GM19324 (cell line): ENCODE data around the gene NAA38.
A peak's percentile ranks its signal among the peaks of the same experiment; 100 is the strongest.

ENCODE experiments used
- ATAC-seq: cut with Tn5 transposase; IDR thresholded peaks from one replicate; pipeline ENCODE4 v1.9.1; 2021; ENCODE audit warnings: mild to moderate bottlenecking, moderate library complexity; ENCODE audit not compliant: unreplicated experiment, low FRiP score

NAA38 gene

DNA sequence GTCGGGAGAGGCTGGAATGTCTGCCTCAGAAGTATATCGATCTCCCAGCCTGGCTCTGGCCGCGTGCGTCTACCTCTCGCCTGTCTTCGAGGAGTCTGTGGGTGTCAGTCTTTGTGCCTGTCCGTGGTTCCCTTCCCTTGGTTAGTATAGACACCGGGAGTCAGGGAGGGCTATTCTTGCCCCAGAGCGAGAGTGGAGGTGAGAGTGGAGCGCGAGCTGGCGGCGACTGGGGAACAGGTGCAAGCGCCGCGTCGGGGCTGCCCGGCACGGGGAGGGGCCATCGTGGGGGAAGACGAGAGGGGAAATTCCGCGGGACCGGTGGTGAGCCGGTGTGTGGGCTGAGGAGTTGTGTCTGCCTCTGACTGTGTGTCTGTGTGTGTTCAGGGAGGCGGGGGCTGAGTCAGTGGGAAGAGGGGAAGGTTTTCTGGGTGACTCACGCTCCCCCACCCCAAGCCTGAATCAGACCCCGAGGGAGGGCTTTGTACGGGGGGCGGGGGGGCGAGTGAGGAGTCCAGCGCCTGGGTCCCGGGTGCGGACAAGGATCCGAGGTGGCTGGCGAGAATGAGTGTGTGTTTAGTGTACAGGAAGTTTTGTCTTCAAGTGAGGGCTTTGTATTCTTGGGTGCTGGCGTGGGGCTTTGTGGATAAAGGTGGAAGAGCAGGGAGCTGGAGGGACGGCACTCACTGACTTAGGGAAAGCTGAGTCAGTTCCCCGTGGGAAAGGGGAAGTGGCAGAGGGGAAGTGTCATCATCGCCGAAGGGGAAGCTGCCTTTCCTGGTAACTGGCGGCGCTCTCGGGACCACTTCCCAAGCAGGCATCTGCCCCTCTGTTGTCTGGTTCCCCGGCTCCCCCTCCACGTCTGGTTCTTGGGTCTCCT lies 14.7 kb downstream of the NAA38 start:
- peak; percentile 27 for ATAC-seq

DNA sequence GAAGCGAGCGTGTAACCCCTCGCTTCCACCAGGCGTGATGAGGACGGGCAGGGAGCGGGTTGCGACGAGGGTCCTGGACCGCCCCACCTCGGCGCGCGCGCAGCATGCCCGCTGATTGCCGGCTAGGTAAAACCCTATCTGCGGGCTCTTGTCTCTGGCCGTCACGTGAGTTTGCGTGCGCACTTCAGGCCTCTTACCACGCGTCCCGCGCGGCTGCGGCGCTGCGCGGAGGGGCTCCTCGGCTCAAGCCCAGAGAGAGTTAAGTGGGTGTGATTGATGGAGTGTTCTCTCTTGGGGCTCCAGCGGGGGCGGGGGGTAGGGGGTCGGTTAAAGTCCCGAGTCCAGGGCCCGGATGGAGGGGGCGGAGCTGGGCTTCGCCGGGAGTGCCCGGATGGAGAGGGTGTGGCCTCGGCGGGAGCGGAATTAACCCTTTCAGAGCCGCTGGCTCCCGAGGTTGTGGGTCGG lies 15.4 kb downstream of the NAA38 start:
- peak; percentile 26 for ATAC-seq

DNA sequence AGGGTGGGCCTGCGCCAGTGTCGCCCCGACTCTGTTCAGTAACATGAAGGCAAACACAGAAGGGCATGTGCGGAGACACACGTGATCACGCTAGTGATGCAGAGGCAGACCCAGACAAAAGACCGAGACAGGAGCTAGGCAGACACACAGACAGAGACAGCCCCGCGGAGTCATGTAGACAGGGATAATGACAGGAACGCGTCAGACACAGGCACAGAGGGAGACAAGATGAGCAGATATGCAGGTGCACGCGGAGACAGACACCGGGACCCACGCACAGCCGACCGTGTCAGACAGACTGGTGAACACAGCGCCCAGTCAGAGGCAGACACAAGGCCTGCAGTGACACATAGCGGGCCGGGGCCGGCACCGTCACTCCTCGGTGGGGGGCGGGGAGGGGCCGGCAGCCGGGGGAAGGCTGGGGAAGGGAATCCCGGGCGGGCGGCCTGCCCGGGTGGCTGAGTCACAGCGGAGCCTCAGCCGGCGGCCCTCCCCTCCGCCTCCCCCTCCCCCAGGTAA lies 15.9 kb downstream of the NAA38 start:
- ATAC-seq = no peak

DNA sequence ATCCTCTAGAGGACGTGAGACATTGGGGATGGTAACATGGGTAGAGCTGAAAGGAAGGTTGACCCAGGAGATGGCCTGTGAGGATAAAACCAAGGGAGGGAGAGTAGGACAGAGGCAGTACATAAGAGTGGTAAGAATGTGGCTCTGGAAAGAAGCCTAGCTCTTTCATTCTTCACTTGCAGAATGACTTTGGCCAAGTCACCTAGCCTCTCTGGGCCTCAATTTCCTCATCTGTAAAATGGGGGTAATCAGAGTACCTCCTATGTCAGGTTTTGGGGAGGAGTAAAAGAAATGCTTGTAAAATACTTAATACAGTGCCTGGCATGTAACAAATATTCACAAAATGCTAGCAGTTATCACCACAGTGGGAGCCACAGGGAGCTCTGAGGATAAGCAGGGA lies 16.5 kb downstream of the NAA38 start:
- ATAC-seq = no peak

DNA sequence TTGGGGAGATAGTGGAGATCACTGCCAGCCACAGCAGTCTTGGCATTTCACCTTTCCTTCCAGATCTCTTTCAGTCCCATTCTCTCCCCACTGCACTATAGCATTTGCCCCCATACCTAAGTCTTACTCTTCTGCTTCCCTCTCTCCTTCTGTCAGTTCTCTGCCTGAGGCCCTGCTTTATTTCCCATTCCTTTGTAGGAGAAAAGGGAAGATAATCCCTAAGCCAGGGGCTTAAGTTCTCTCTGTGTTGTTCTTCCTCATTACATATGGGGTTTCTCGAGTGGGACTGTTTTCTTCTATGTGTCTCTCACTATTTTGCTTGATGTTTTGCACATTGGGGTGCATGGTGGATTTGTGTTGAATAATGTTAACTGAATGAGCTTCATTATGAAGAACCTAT lies 16.9 kb downstream of the NAA38 start:
- no peak for ATAC-seq

DNA sequence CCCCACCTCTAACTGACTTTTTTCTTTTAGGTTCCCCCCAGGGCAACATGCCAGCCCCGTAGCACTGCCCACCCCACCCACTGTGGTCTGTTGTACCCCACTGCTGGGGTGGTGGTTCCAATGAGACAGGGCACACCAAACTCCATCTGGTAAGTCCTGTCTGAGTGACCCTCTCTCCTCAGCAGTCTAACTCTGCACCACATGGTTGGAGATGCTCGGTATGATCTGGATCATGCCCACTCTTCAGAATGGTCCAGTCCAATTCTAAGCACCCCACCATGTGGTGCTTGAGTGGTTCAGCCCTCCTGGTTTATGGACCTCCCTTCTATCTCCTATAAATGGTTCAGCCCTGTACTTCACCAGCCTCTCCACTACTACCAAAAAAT lies 17.5 kb downstream of the NAA38 start:
- ATAC-seq = no peak

DNA sequence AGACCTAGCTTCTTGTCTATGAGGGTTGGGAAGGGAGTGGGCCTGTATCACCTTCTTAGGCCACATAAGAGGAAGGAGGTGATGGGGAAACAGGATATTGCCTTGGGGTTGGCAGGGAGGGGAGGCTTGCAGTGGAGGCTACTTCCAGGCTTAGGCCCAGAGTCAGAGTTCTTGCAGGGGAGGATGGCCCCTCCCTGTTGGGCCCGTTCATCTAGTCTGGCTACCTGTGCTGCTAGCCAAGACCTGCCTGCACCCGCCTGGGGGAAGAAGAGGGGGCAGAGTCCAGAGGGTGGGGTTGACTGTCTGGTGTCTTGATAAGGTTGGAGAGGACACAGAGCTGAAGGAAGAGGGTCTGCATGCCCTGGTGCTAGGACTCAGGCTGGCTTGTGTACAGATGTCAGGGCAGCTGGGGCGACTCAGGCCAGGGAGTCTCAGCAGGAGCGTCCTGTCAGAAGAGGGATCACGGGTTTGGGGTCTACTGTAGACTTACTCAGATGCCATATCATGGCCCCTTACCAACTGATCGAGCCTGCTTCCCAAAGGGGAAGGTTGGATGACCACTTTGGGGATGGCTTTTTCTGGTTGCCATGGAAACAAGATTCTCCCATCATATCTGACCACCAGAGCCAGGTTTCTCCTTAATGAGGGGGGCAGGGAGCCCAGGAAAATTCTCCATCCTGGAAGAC lies 18.0 kb downstream of the NAA38 start:
- ATAC-seq = no peak

DNA sequence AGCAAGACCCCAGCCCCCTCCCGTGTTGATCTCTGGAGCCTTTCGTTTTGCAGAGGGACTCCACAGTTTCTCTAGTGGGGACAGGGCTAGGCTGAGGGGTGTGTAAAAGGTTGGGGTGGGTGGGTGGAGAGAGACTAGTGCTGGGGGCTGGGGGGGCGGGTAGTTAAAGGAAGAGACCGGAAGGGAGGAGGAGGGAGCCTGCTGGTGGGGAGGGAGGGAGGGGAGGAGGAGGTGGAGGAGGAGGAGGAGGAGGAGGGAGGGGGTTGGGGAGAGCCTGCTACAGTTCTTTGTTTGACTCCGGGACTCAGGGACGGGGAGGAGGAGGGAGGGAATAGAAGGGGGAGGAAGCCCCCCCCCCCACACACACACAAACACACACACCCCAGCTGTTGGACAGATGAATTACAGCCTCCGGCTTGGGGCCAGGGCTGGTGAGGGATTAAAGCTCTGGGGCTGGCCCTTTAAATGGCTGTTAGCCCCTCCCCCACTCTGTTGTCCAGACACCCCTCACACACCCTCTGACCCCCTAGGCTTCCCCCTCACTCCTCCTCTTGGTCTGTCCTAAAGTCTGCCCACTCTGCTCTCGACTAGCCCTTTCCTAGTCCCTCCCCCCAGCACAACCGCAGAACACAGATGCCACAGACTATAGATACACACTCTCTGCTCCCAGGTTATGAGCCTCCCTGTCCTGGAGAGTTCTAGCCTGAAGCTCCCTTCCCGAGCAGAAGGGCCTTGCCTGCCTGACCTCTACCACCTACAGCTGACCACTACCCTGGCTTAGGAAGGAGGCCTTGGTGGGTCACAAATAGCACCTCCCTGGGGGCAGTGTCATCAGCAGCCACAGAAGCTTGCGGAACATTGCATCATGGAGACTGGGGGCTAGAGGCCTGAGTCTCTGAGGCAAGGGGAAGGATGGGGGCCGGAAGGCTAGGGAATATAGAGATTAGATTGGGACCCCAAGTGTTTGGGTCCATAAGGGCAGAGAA lies 19.0 kb downstream of the NAA38 start:
- no peak for ATAC-seq

DNA sequence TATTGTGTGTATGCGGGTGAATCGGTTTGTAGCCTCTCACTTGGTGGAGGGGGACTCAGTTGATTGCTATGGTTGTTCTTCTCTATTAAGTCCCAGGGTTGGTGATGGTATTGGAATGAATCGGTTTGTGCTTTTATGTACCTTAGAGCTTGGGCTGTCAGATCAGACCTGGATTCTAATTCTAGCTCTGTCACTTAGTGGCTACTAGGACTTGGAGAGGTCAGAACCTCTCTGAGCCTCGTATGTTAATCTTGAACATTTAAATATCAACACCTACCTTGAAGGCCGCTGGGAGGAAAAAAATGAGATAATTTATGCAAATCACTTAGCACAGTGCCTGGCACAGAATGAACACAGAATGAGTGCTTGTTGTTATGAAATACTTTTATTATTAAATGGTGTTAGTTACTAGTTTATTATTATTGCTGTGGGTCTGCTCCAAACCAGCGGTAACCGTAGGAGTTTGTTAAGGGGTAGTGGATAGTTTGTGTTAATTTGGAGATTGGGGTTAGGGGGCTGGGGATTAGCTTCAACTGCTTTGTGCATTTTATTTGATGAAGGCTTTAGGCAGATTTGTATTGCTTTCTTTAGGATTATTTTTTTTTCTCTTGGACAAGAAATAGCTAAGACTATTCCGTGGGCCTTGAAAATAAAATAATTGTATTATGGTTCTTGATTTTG lies 19.8 kb downstream of the NAA38 start:
- ATAC-seq = no peak

DNA sequence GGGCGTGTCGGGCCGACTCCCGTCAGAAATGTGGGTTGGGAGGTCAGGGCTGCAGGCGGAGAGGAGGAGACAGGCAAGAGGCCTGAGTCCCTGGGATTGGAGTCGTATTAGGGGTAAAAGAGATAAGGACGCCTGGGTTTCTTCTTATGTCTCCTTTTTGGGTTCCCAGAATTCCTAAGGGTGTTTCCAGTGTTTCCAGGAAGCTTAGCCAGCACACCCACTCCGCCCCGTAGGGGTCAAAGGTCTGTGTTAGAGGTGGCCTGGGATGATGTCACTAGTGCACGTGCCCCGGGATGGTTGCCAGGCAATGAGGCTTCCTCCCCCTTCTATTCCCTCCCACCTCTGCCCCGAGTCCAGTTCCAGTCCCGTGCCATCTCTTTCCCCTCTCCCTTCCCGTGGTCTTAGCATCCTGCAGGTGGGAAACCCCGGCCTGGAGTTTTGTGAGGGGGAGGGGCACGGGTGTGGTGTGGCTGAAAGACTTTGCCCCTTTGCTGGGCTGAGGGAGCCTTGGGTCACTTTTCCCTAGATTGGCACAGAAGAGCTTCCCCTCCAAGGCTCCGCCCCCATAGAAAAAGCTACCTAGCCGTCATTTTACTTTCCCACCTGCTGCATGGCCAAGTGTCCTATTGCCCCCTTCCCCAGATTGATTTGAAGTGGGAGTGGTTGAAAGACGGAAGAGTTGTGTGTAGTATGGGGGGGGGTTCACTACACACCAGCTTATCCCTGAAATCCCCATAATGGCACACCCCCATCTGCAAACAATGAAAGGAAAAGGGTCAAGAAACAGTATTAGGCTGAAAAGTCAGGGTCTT lies 20.6 kb downstream of the NAA38 start:
- ATAC-seq = no peak

DNA sequence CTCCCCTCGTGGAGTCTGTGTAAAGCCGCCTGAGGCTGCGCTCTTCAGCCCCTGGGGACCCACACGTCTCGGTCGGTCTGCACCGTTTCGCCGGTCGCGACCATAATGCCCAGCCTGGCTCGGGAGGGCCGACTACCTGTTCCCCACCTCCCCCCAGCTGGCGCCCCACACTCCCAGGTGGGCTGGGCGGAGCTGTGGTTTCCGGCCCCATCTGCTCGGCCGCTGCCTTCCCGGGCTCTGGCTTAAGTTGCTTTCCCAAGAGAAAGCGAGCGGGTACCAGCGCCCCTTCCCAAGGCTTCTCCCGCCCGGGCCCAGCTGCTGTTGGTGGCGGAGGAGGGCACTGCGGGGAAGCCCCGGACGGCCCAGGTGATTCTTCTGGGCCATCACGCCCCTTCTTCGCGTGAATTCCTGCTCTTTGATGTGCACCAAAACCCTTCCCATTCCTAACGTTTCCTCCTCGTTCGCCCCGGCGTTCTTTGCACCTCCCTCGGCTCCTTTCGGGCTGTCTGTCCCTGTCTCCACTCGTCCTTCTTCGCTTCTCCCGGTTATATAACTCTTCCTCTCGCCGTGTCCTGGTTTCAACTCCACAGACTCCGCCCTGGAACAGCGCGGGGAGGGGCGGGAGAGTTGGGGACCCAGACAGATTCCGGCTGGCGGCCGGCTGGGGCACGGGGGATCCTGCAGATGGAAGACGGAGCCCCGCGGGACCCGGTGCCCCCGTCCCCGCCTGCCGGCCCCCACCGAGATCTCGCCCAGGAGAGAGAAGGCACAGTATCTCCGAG lies 21.4 kb downstream of the NAA38 start:
- no peak for ATAC-seq

DNA sequence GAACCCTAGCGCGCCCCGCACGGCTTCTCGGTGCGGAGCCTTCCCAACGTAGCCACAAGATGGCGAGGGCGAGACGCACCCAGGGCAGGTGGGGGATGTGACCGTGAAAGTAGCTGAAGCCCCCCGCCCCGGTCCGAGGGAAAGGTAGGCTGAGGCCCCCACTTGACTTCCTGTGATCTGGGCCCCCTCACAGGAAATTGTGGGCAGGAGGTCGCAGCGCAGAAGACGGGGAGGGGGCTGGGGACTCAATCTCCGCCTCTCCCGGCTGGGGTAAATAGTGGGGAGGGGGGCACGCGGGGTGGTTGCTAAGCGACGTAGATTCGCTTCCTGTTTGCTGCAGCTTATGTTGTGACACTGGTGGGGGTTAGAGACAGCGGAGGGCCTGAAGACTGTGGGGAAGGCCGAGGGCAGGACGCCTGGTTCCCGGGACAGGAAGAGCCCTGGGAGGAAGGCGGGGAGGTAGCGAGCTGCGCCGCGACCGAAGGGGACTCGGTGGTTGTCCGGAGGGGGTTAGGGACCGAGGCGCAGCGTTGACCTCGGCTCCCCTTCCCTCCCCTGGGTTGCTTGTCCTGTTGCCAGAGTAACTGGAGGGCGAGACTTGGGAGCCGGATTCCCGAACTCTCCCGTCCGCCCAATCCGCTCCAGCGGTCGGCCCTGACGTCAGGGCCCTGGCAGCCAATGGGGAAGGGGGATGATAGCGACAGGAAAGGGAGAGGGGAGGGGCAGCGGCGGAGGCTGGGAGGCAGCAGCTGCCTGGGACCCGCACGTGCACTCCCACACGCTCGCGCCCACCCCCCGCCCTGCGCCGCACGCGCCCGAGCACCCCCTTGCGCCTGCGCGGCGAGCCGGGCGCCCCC lies 22.2 kb downstream of the NAA38 start:
- ATAC-seq = peak; percentile 60

DNA sequence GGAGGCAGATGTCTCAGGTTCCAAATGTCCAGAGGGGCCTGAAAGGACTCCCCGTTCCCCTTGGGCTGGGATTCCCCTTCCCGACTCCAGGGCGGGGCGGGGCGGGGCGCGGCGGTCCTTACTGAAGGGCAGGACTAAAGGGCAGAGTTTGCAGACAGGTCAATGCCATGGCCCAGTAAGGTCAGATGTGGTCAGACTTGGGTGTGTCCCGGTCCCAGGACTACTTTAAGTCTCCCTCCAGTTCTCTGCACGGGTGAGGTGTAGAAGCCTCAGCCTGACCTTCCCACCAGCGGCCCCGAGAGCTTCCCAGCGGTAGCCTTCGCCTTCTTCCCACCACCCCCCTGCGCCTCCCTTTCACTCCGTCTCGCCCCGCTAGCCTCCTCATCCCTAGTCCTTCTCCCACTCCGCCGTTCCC lies 22.8 kb downstream of the NAA38 start:
- peak; percentile 0 for ATAC-seq

DNA sequence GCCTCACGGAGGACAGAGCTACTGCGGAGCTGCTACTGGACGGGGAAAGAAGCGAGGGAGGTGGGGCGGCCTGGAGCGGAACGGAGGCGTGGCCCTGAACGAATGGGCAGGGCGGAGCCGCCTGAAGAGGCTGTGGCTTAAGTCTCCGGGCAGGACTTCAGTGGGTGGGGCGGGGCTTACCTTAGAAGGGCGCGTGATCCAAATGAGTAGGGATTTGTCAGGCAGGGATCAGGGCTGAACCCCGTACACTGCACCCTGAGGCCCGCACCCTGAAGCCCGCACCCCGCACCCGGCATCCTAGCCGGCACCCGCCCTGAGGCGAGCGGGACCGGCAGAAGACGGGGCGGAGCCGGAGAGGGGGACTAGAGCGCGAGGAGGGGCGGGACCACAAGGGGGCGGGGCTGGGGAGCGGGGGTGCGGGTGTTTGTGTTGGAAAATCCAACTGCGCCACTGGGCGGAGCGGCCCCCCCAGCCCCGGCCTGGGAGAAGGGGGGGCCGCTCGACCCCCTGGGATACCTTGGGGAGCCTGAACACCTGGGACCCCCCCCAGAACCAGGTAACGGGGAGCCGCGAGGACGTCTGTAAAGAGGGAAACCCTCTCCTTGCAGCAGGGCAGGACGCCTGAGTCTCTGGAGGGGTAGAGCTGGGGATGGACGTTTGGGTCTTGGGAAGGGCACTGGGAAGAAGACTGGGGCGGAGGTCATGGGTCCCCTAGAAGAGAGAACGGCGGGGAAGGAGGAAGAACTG lies 23.4 kb downstream of the NAA38 start, which contains the start of gene KDM6B:
TSS of gene KDM6B (plus strand) at position 423 of the 747 bp plus-strand sequence. CDS start 11,338 bp downstream, outside the sequence.
- peak; percentile 37 for ATAC-seq

DNA sequence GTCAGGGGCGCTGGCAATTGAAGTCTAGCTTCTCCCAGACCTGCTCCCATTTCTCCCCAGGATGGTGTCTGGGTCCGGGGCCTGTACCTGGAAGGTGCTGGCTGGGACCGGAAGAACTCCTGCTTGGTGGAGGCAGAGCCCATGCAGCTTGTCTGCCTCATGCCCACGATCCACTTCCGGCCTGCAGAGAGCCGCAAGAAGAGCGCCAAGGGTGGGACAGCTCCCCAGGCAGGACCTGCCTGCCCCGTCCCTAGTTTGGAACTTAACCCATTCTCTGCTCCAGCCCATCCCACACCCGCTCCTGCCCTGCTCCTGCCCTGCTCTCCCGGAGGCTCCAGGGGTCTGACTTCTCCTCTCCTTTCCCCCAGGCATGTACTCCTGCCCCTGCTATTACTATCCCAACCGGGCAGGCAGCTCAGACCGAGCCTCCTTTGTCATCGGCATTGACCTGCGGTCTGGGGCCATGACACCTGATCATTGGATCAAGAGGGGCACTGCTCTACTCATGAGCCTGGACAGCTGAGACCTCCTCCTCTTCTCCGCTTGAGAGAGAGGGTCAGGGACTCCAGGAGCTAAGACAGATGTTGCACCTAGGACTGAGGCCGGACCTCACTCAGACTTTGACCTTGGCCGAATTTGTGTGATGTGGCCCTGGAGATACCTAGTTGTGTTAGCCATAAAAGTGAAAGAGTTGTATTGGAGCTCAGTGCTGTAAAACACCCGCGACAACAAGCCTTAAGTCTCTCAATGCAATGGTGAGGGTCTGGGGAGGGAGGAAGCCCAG lies 24.2 kb downstream of the NAA38 start:
- ATAC-seq = no peak

DNA sequence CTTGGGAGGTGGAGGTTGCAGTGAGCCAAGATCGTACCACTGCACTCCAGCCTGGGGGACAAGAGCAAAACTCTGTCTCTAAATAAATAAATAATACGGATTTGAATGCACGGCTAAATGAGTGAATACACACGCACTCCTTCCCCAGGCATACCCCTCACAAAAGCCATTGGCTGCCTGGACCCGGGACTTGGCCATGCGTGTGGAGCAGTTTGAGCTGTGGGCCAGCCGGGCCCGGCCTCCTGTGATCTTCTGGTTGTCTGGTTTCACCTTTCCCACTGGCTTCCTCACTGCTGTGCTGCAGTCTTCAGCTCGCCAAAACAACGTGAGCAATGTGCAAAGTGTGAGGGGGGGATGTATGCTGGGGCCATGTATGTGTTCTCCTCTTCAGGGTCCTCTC lies 24.9 kb downstream of the NAA38 start:
- ATAC-seq = no peak
